ENCODE measurements around the gene PRR29.

DNA sequence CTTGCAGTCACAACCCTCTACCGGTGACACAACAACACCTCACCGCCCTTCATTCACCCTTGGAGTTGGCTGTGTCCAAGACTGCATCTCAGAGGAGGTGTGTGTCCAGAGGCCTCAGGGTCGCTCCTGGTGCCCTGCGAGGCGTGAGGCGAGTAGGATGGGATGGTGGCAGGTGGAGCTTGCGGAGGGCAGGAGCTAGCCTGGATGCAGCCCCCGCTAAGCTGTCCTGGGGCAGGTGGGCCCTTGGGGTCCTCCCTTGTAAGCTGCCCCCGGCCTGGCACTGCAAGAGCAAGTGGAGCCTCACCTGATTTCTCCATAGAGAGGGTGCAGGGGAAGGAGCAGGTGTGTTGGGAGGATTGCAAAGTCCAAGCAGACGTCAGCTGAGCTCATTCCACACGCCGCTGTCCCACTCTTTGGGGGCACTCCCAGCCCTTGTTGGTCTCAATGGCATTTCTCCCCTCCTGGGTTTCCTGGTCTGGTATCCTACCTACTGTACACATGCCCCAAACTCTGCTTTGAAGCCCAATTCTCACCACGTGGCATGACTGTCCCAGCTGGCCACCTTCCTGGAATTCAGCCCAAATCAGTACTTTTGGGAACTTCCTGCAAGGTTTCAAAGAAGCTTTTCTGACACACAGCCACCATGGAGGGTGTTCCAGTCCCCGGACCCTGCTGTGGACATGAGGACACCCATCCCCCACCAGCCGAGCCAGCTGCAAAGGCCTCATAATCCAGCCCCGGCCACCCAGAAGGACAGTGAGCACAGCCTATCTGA is 40.4 kb downstream of the PRR29 start:
- TF ChIP-seq CTCF (IDR thresholded peaks at IDR 0.05), result no peak
- TF ChIP-seq EP300 (IDR thresholded peaks at IDR 0.05), result no peak
